Psoas muscle (tissue), 8 donors: Measurements from ENCODE around the gene REX1BD. TPM values are rescaled to one million over a fixed set of nuclear protein-coding genes. Genes with fewer than 3 reads are reported as not detected.

Experiments used
- ATAC-seq, 4 donors: fragments of 200-7000 bp; cut with Tn5 transposase; one replicate each; pipeline ENCODE4 v1.9.1; 2020; ENCODE audit warnings: moderate library complexity in 3 of 4, mild to moderate bottlenecking in 2 of 4
- DNase-seq, 2 donors: peaks; one replicate each; pipeline ENCODE4 v3.0.0-alpha.2; 2020
- H3K27ac ChIP-seq: fragments of 200-600 bp; one replicate; pipeline ENCODE4 v1.8.0; 2022
- H3K27me3 ChIP-seq, 3 donors: fragments of 200-600 bp in 1 of 3; one replicate each; pipeline versions ENCODE4 v1.6.1 to v1.8.0; 2013 to 2022; ENCODE audit warnings: low read length in 2 of 3, mild to moderate bottlenecking in 2 of 3, moderate library complexity in 1 of 3; ENCODE audit not compliant: insufficient read depth in 3 of 3
- H3K36me3 ChIP-seq, 2 donors: fragments of 200-600 bp in 1 of 2; one replicate each; pipeline versions ENCODE4 v1.6.1 to v1.8.0; 2013 to 2022; ENCODE audit warnings: low read depth in 1 of 2, mild to moderate bottlenecking in 1 of 2, moderate library complexity in 1 of 2; ENCODE audit not compliant: insufficient read depth in 1 of 2
- H3K4me1 ChIP-seq: fragments of 200-600 bp; one replicate; pipeline ENCODE4 v1.8.0; 2022
- H3K4me3 ChIP-seq: fragments of 200-600 bp; one replicate; pipeline ENCODE4 v1.8.0; 2022; ENCODE audit warnings: mild to moderate bottlenecking
- H3K9me3 ChIP-seq: fragments of 200-600 bp; one replicate; pipeline ENCODE4 v1.8.0; 2022
- CTCF ChIP-seq: fragments of 200-600 bp; IDR thresholded peaks from one replicate; pipeline ENCODE4 v1.8.0; 2022; ENCODE audit warnings: antibody characterized with exemption
- WGBS, 3 donors: extraction: QIAGEN DNeasy Blood & Tissue Kit; methylation state at CpG; one replicate each; pipeline versions ENCODE4 v1.1.6 to v1.1.7; 2013; 5-methylcytosine and 5-hydroxymethylcytosine counted together
- intact Hi-C, 2 donors: fragments of 100-400 bp; cut with DNase I; formaldehyde crosslinking; loops; one replicate each; pipeline versions ENCODE4 v1.11.0 to v1.14.2; 2022
- polyA plus RNA-seq, 3 donors: library from polyadenylated mRNA; stranded (reverse); fragments of 200-250 nt; gene quantifications; one replicate each; pipeline ENCODE4 v1.2.3, GENCODE V29; 2013
- total RNA-seq, 4 donors: library from RNA; stranded (reverse); fragmentation: NEBNext Ultra II Directional in 2 of 4; extraction: Animal tissue kit (Norgen Biotek cat#: 25700) in 2 of 4; gene quantifications; one replicate each; pipeline versions ENCODE4 v1.2.1 to v1.2.4, GENCODE V29; 2021 to 2023
- donor health status: healthy with polysubstance abuse.
- donor health status: DM: no; HTN: no; CAD: no; lungs with moderate emphysema.
- donor health status: Bipolar disorder and iron deficiency.
- donor health status: healthy.
- donor health status: DM: yes; HTN: yes; CAD: no.
- donor health status: DM: no; HTN: no; CAD: no.
- donor health status: DM: no; HTN: no; CAD: no.
- donor health status: DM: yes; HTN: yes; CAD: no.

The REX1BD gene
- total and polyA plus RNA-seq, 7 donors: 52.1 to 105 (median 85.0) TPM

- no peak for DNase-seq
- 66 to 81% (median 75%) methylated on average over 8 of the region's 8 CpGs for WGBS, 3 donors
- no peaks in the 10 kb centered on the region for H3K9me3 ChIP-seq
- TF ChIP-seq CTCF: no peak
- peaks cover 10% of the 10 kb centered on the region for H3K4me1 ChIP-seq
- no peaks in the 10 kb centered on the region for H3K27me3 ChIP-seq
- no peak overlapping the region for H3K27ac ChIP-seq
- ATAC-seq: no peak
- no peak overlapping the region for H3K4me3 ChIP-seq
- H3K36me3 ChIP-seq: no peaks in the 10 kb centered on the region
- intact Hi-C loops: no loop called here
Measured at GRCh38 chr19:18639706-18640243, 51.2 kb downstream of the REX1BD start.

Other genes with a start within 250 kb of the REX1BD start
- 10 to 100 TPM; 18.3 to 47.8 (median 31.7) TPM for gene PGPEP1, start 248.2 kb upstream of the REX1BD start, total RNA-seq
- gene PGPEP1, start 248.2 kb upstream of the REX1BD start, polyA plus RNA-seq: 10 to 100 TPM in 1 of 3 donors, 1 to 10 TPM in 2; 8.0 to 13.8 (median 9.1) TPM
- 1 to 10 TPM in 2 of 4 donors, under 1 TPM in 2; 0.50 to 8.5 (median 2.2) TPM for gene GDF15, start 202.6 kb upstream of the REX1BD start, total RNA-seq
- gene GDF15, start 202.6 kb upstream of the REX1BD start, polyA plus RNA-seq: 10 to 100 TPM in 1 of 3 donors, under 1 TPM in 2; 0.27 to 37.1 (median 0.35) TPM
- 1 to 10 TPM; 2.0 to 4.1 (median 2.4) TPM for gene LRRC25, start 191.2 kb upstream of the REX1BD start, total RNA-seq
- 1 to 10 TPM in 2 of 3 donors, under 1 TPM in 1; 0.65 to 5.2 (median 1.3) TPM for gene LRRC25, start 191.2 kb upstream of the REX1BD start, polyA plus RNA-seq
- 10 to 100 TPM; 29.1 to 46.1 (median 29.6) TPM for gene SSBP4, start 169.4 kb upstream of the REX1BD start, total RNA-seq
- gene SSBP4, start 169.4 kb upstream of the REX1BD start, polyA plus RNA-seq: 10 to 100 TPM; 25.8 to 37.8 (median 28.6) TPM
- gene ISYNA1, start 150.7 kb upstream of the REX1BD start, total RNA-seq: 10 to 100 TPM in 3 of 4 donors, 1 to 10 TPM in 1; 9.8 to 17.0 (median 10.9) TPM
- 1 to 10 TPM; 6.3 to 8.6 (median 8.0) TPM for gene ISYNA1, start 150.7 kb upstream of the REX1BD start, polyA plus RNA-seq
- gene ELL, start 66.7 kb upstream of the REX1BD start, total RNA-seq: 10 to 100 TPM; 17.5 to 40.2 (median 24.9) TPM
- gene ELL, start 66.7 kb upstream of the REX1BD start, polyA plus RNA-seq: 10 to 100 TPM in 1 of 3 donors, 1 to 10 TPM in 2; 7.5 to 12.3 (median 9.2) TPM
- 100 to 1,000 TPM in 2 of 4 donors, 10 to 100 TPM in 2; 94.4 to 137 (median 113) TPM for gene FKBP8, start 45.2 kb upstream of the REX1BD start, total RNA-seq
- 100 to 1,000 TPM in 2 of 3 donors, 10 to 100 TPM in 1; 92.8 to 143 (median 138) TPM for gene FKBP8, start 45.2 kb upstream of the REX1BD start, polyA plus RNA-seq
- 10 to 100 TPM; 38.9 to 76.5 (median 50.8) TPM for gene KXD1, start 30.9 kb upstream of the REX1BD start, total RNA-seq
- gene KXD1, start 30.9 kb upstream of the REX1BD start, polyA plus RNA-seq: 100 to 1,000 TPM in 2 of 3 donors, 10 to 100 TPM in 1; 84.6 to 144 (median 122) TPM
- 1,000 to 10,000 TPM in 2 of 4 donors, 100 to 1,000 TPM in 2; 979 to 1,082 (median 1,028) TPM for gene UBA52, start 16.9 kb upstream of the REX1BD start, total RNA-seq
- 1,000 to 10,000 TPM in 2 of 3 donors, 100 to 1,000 TPM in 1; 877 to 1,553 (median 1,005) TPM for gene UBA52, start 16.9 kb upstream of the REX1BD start, polyA plus RNA-seq
- gene CRLF1, start 18.0 kb downstream of the REX1BD start, total RNA-seq: 10 to 100 TPM in 3 of 4 donors, 1 to 10 TPM in 1; 8.3 to 20.2 (median 14.2) TPM
- 10 to 100 TPM; 15.6 to 28.4 (median 19.3) TPM for gene CRLF1, start 18.0 kb downstream of the REX1BD start, polyA plus RNA-seq
- gene TMEM59L, start 24.1 kb downstream of the REX1BD start, total RNA-seq: 1 to 10 TPM in 3 of 4 donors, under 1 TPM in 1; 0.79 to 3.2 (median 2.6) TPM
- 1 to 10 TPM in 2 of 3 donors, under 1 TPM in 1; 0.85 to 4.8 (median 1.5) TPM for gene TMEM59L, start 24.1 kb downstream of the REX1BD start, polyA plus RNA-seq
- 1 to 10 TPM; 5.2 to 9.9 (median 7.0) TPM for gene KLHL26, start 48.2 kb downstream of the REX1BD start, total RNA-seq
- gene KLHL26, start 48.2 kb downstream of the REX1BD start, polyA plus RNA-seq: 1 to 10 TPM; 3.1 to 4.1 (median 3.5) TPM
- gene CRTC1, start 94.9 kb downstream of the REX1BD start, total RNA-seq: 10 to 100 TPM in 2 of 4 donors, 1 to 10 TPM in 2; 8.1 to 12.5 (median 9.6) TPM
- 1 to 10 TPM; 4.5 to 6.6 (median 6.3) TPM for gene CRTC1, start 94.9 kb downstream of the REX1BD start, polyA plus RNA-seq
- gene COMP, start 202.5 kb downstream of the REX1BD start, total RNA-seq: 1 to 10 TPM in 2 of 4 donors, under 1 TPM in 1, not detected in 1; 0.12 to 1.8 (median 1.5) TPM
- under 1 TPM; 0.10 to 0.94 (median 0.75) TPM for gene COMP, start 202.5 kb downstream of the REX1BD start, polyA plus RNA-seq
- 10 to 100 TPM; 34.6 to 45.0 (median 37.9) TPM for gene UPF1, start 243.2 kb downstream of the REX1BD start, total RNA-seq
- gene UPF1, start 243.2 kb downstream of the REX1BD start, polyA plus RNA-seq: 10 to 100 TPM; 15.6 to 34.5 (median 34.4) TPM